Activated T-helper 2 cell treated with anti-CD3 and anti-CD28 coated beads, Interferon-gamma antibody, Interleukin-2, Interleukin-4, amounts not matched to agents 10 μg/mL and 5 μg/mL and 100 μg/mL, durations not matched to agents 14 hours and 24 hours and 36 hours (primary cell): ENCODE data around the gene ADAM12. TPM values are rescaled to one million over a fixed set of nuclear protein-coding genes. Genes with fewer than 3 reads are reported as not detected.

Experiments
- DNase-seq: peaks from one replicate; pipeline ENCODE4 v3.0.0; 2021; ENCODE audit warnings: low spot score
- H3K27ac Mint-ChIP-seq: one replicate; pipeline ENCODE4 v1.8.0; 2021; ENCODE audit warnings: mixed read lengths
- H3K27me3 Mint-ChIP-seq: one replicate; pipeline ENCODE4 v1.8.0; 2021; ENCODE audit warnings: low read depth, mixed read lengths
- H3K36me3 Mint-ChIP-seq: one replicate; pipeline ENCODE4 v1.8.0; 2021; ENCODE audit warnings: low read depth, mixed read lengths
- H3K4me1 Mint-ChIP-seq: one replicate; pipeline ENCODE4 v1.8.0; 2021; ENCODE audit warnings: low read depth, mixed read lengths
- H3K4me3 Mint-ChIP-seq: one replicate; pipeline ENCODE4 v1.8.0; 2021; ENCODE audit warnings: low read depth, mild to moderate bottlenecking, moderate library complexity, mixed read lengths
- H3K9me3 Mint-ChIP-seq: one replicate; pipeline ENCODE4 v1.8.0; 2021; ENCODE audit warnings: mixed read lengths
- intact Hi-C: fragments of 100-400 bp; cut with micrococcal nuclease; formaldehyde crosslinking; loops from one replicate; pipeline ENCODE4 v1.15.1; 2023
- total RNA-seq: library from RNA; stranded (reverse); gene quantifications from 2 replicates; pipeline ENCODE4 v1.2.3, GENCODE V29; 2022

ADAM12 gene
- total RNA-seq, 1 donor from 2014 or later, result 0.05 TPM

GRCh38 chr10:126422567-126422966 is 34.3 kb upstream of the ADAM12 start:
- Mint-ChIP-seq H3K9me3 (peaks cover 13% of the 10 kb centered on the region), H3K27ac (no peak overlapping the region), H3K27me3 (no peaks in the 10 kb centered on the region), H3K36me3 (no peaks in the 10 kb centered on the region), H3K4me1 (no peaks in the 10 kb centered on the region), H3K4me3 (no peak overlapping the region)
- no peak for DNase-seq
- intact Hi-C loops, result no loop called here

- DNase-seq, result no peak
- intact Hi-C loops, result no loop called here
- H3K4me1 Mint-ChIP-seq, result no peaks in the 10 kb centered on the region
- H3K4me3 Mint-ChIP-seq, result no peak overlapping the region
- H3K27ac Mint-ChIP-seq, result no peak overlapping the region
- no peaks in the 10 kb centered on the region for H3K36me3 Mint-ChIP-seq
- H3K27me3 Mint-ChIP-seq, result no peaks in the 10 kb centered on the region
- peaks cover 12% of the 10 kb centered on the region for H3K9me3 Mint-ChIP-seq
These were observed 33.5 kb upstream of the ADAM12 start for GRCh38 chr10:126421756-126422256.

- H3K27ac Mint-ChIP-seq, result no peak overlapping the region
- no peaks in the 10 kb centered on the region for H3K36me3 Mint-ChIP-seq
- H3K4me3 Mint-ChIP-seq, result no peak overlapping the region
- H3K4me1 Mint-ChIP-seq, result no peaks in the 10 kb centered on the region
- H3K9me3 Mint-ChIP-seq, result peaks cover 15% of the 10 kb centered on the region
- intact Hi-C loops, result no loop called here
- DNase-seq, result no peak
- H3K27me3 Mint-ChIP-seq, result no peaks in the 10 kb centered on the region
These were observed 32.5 kb upstream of the ADAM12 start for GRCh38 chr10:126420567-126421300.

GRCh38 chr10:126417220-126417825 is 29.0 kb upstream of the ADAM12 start:
- no peak for DNase-seq
- Mint-ChIP-seq H3K27ac (no peak overlapping the region), H3K4me1 (no peaks in the 10 kb centered on the region)

GRCh38 chr10:126409821-126410220 is 21.5 kb upstream of the ADAM12 start:
- no peaks in the 10 kb centered on the region for H3K4me1 Mint-ChIP-seq
- no peak overlapping the region for H3K4me3 Mint-ChIP-seq
- no peak for DNase-seq
- no peaks in the 10 kb centered on the region for H3K27me3 Mint-ChIP-seq
- H3K9me3 Mint-ChIP-seq, result no peaks in the 10 kb centered on the region
- H3K27ac Mint-ChIP-seq, result no peak overlapping the region
- H3K36me3 Mint-ChIP-seq, result no peaks in the 10 kb centered on the region
- intact Hi-C loops, result no loop called here

More at GRCh38 chr10:126417220-126417825, 29.0 kb upstream of the ADAM12 start:
- Mint-ChIP-seq H3K9me3 (peaks cover 7% of the 10 kb centered on the region), H3K4me3 (no peak overlapping the region), H3K36me3 (no peaks in the 10 kb centered on the region), H3K27me3 (no peaks in the 10 kb centered on the region)
- intact Hi-C loops, result no loop called here

GRCh38 chr10:126408953-126409641 is 20.8 kb upstream of the ADAM12 start:
- DNase-seq, result no peak
- H3K36me3 Mint-ChIP-seq, result no peaks in the 10 kb centered on the region
- H3K27ac Mint-ChIP-seq, result no peak overlapping the region
- no peaks in the 10 kb centered on the region for H3K4me1 Mint-ChIP-seq
- intact Hi-C loops, result no loop called here
- no peak overlapping the region for H3K4me3 Mint-ChIP-seq
- H3K9me3 Mint-ChIP-seq, result no peaks in the 10 kb centered on the region
- H3K27me3 Mint-ChIP-seq, result no peaks in the 10 kb centered on the region

- intact Hi-C loops, result no loop called here
- Mint-ChIP-seq H3K36me3 (no peaks in the 10 kb centered on the region), H3K4me1 (no peaks in the 10 kb centered on the region), H3K4me3 (no peak overlapping the region), H3K9me3 (no peaks in the 10 kb centered on the region), H3K27me3 (no peaks in the 10 kb centered on the region), H3K27ac (no peak overlapping the region)
- no peak for DNase-seq
These were observed 19.6 kb upstream of the ADAM12 start for GRCh38 chr10:126407831-126408230.

- no peaks in the 10 kb centered on the region for H3K36me3 Mint-ChIP-seq
- no peaks in the 10 kb centered on the region for H3K4me1 Mint-ChIP-seq
- no peaks in the 10 kb centered on the region for H3K27me3 Mint-ChIP-seq
- no peak overlapping the region for H3K4me3 Mint-ChIP-seq
- intact Hi-C loops, result no loop called here
- H3K27ac Mint-ChIP-seq, result no peak overlapping the region
- no peaks in the 10 kb centered on the region for H3K9me3 Mint-ChIP-seq
- DNase-seq, result no peak
These were observed 17.0 kb upstream of the ADAM12 start for GRCh38 chr10:126405239-126405775.

GRCh38 chr10:126402721-126403695 is 14.7 kb upstream of the ADAM12 start:
- H3K9me3 Mint-ChIP-seq, result no peaks in the 10 kb centered on the region
- H3K27me3 Mint-ChIP-seq, result no peaks in the 10 kb centered on the region
- no peaks in the 10 kb centered on the region for H3K4me1 Mint-ChIP-seq
- DNase-seq, result no peak
- H3K4me3 Mint-ChIP-seq, result no peak overlapping the region
- intact Hi-C loops, result no loop called here
- H3K27ac Mint-ChIP-seq, result no peak overlapping the region
- no peaks in the 10 kb centered on the region for H3K36me3 Mint-ChIP-seq

GRCh38 chr10:126400641-126401040 is 12.4 kb upstream of the ADAM12 start:
- no peak for DNase-seq
- no peak overlapping the region for H3K4me3 Mint-ChIP-seq
- no peak overlapping the region for H3K27ac Mint-ChIP-seq
- no peaks in the 10 kb centered on the region for H3K4me1 Mint-ChIP-seq
- H3K9me3 Mint-ChIP-seq, result no peaks in the 10 kb centered on the region
- intact Hi-C loops, result no loop called here
- no peaks in the 10 kb centered on the region for H3K27me3 Mint-ChIP-seq
- H3K36me3 Mint-ChIP-seq, result no peaks in the 10 kb centered on the region

- intact Hi-C loops, result no loop called here
- no peak overlapping the region for H3K4me3 Mint-ChIP-seq
These were observed 10.6 kb upstream of the ADAM12 start for GRCh38 chr10:126398924-126399323.

GRCh38 chr10:126398383-126398743 is 10.1 kb upstream of the ADAM12 start:
- H3K9me3 Mint-ChIP-seq, result no peaks in the 10 kb centered on the region
- H3K27me3 Mint-ChIP-seq, result no peaks in the 10 kb centered on the region
- no peaks in the 10 kb centered on the region for H3K4me1 Mint-ChIP-seq
- H3K27ac Mint-ChIP-seq, result no peak overlapping the region
- intact Hi-C loops, result no loop called here
- DNase-seq, result no peak
- H3K36me3 Mint-ChIP-seq, result no peaks in the 10 kb centered on the region
- H3K4me3 Mint-ChIP-seq, result no peak overlapping the region

More at GRCh38 chr10:126398924-126399323, 10.6 kb upstream of the ADAM12 start:
- H3K36me3 Mint-ChIP-seq, result no peaks in the 10 kb centered on the region
- H3K9me3 Mint-ChIP-seq, result no peaks in the 10 kb centered on the region
- H3K27me3 Mint-ChIP-seq, result no peaks in the 10 kb centered on the region
- no peak for DNase-seq
- no peak overlapping the region for H3K27ac Mint-ChIP-seq
- no peaks in the 10 kb centered on the region for H3K4me1 Mint-ChIP-seq
